Measurements from ENCODE around the gene SCUBE1. TPM values are rescaled to one million over a fixed set of nuclear protein-coding genes. Genes with fewer than 3 reads are reported as not detected.

The SCUBE1 gene
- total RNA-seq, 1 experiment from 2014 or later = not detected

DNA sequence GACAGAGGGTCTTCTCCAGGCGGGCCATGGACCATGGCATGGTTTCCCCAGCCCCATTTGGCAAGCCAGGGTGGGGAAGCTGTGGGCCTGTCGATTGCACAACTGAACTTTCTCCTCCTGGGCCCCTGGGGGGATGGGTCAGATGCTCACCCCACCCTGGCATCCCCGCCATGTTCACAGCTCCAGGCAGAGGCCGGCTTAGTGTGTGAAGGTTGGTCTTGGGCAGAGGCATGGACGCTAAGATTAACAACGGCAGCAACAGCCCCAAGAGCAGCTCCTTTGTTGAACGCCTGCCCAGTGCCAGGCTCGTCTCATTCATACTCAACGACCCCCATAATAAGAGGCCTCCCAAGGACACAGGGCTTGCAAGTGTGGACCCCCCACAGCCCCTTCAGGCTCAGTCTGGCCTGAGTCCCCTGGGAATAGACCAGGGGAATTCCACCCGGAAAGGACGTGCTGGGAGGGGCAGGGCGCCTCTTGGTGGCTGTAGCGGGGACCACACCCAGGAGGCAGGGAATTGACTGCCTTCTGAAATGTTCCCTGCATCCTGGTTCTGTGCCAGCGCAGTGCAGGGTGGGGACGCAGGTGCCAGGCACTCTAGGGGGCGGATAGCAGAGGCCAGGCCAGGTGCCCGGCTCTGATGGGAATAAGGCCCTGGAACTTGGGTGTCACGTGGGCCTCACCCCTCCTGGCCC is 183.5 kb downstream of the SCUBE1 start:
- H2AFZ ChIP-seq = no peak overlapping the region
- ChIA-PET CTCF (interaction anchor here (0.6 kb wide), 2 partner anchors 93 to 799 kb away, joined by 3 read pairs; no protein-coding TSS in a partner anchor), POLR2A (ENCODE audit: unreplicated experiment) (no interaction called here)
- no peaks in the 10 kb centered on the region for H3K27me3 ChIP-seq (ENCODE audit: insufficient read depth, low read depth)
- peaks cover 29% of the 10 kb centered on the region; the same call in 1 of the 2 replicates for H3F3A ChIP-seq (ENCODE audit: insufficient read depth, low read depth)
- no TSS peak for BruUV-seq (replicated peaks)
- H3K4me2 ChIP-seq = no peak overlapping the region
- H3K79me2 ChIP-seq (ENCODE audit: low read depth) = peaks cover 25% of the 10 kb centered on the region
- H3K9me3 ChIP-seq (ENCODE audit: insufficient read depth, low read depth) = no peaks in the 10 kb centered on the region
- H3K4me1 ChIP-seq (replicated peaks; ENCODE audit: insufficient read depth) = no peaks in the 10 kb centered on the region
- peaks cover 4% of the 10 kb centered on the region; the same call in 1 of the 2 replicates for H3K36me3 ChIP-seq (ENCODE audit: low read depth)
- H4K20me1 ChIP-seq (ENCODE audit: insufficient read depth) = peaks cover 48% of the 10 kb centered on the region
- H3K4me3 ChIP-seq = no peak overlapping the region
- no peaks in the 10 kb centered on the region for H3K9me2 ChIP-seq (ENCODE audit: insufficient read depth)
- peak in 1 of 2 experiments; percentile 23 for DNase-seq
- TF ChIP-seq, protein P1, sequence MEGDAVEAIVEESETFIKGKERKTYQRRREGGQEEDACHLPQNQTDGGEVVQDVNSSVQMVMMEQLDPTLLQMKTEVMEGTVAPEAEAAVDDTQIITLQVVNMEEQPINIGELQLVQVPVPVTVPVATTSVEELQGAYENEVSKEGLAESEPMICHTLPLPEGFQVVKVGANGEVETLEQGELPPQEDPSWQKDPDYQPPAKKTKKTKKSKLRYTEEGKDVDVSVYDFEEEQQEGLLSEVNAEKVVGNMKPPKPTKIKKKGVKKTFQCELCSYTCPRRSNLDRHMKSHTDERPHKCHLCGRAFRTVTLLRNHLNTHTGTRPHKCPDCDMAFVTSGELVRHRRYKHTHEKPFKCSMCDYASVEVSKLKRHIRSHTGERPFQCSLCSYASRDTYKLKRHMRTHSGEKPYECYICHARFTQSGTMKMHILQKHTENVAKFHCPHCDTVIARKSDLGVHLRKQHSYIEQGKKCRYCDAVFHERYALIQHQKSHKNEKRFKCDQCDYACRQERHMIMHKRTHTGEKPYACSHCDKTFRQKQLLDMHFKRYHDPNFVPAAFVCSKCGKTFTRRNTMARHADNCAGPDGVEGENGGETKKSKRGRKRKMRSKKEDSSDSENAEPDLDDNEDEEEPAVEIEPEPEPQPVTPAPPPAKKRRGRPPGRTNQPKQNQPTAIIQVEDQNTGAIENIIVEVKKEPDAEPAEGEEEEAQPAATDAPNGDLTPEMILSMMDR (conservative IDR thresholded peaks at IDR 0.05) = peak; percentile 56; the same call in 1 of the 2 replicates
- no peak for TF ChIP-seq EZH2 (IDR thresholded peaks at IDR 0.05; ENCODE audit: low read depth)
- intact Hi-C loops (cut with micrococcal nuclease; ENCODE audit: unreplicated experiment) = no loop called here
- no peak overlapping the region for H3K27ac ChIP-seq

GRCh38 chr22:43158778-43159483 is 184.2 kb downstream of the SCUBE1 start:
- Histone ChIP-seq H3K36me3 (ENCODE audit: low read depth) (peaks cover 4% of the 10 kb centered on the region; the same call in 1 of the 2 replicates), H3K9me3 (ENCODE audit: insufficient read depth, low read depth) (no peaks in the 10 kb centered on the region), H3K27ac (no peak overlapping the region), H3F3A (ENCODE audit: insufficient read depth, low read depth) (peaks cover 22% of the 10 kb centered on the region; the same call in 1 of the 2 replicates), H2AFZ (no peak overlapping the region), H3K4me3 (no peak overlapping the region), H3K79me2 (ENCODE audit: low read depth) (peaks cover 32% of the 10 kb centered on the region), H3K27me3 (ENCODE audit: insufficient read depth, low read depth) (no peaks in the 10 kb centered on the region), H4K20me1 (ENCODE audit: insufficient read depth) (peaks cover 48% of the 10 kb centered on the region), H3K9me2 (ENCODE audit: insufficient read depth) (no peaks in the 10 kb centered on the region), H3K4me1 (replicated peaks; ENCODE audit: insufficient read depth) (peaks cover 5% of the 10 kb centered on the region; the same call in 1 of the 2 replicates), H3K4me2 (no peak overlapping the region)
- intact Hi-C loops (cut with micrococcal nuclease; ENCODE audit: unreplicated experiment) = no loop called here
- BruUV-seq (replicated peaks) = no TSS peak
- TF ChIP-seq EZH2 (IDR thresholded peaks at IDR 0.05; ENCODE audit: low read depth) = no peak
- TF ChIP-seq, protein P1 (conservative IDR thresholded peaks at IDR 0.05) = no peak
- ChIA-PET CTCF (interaction anchor here (0.6 kb wide), 2 partner anchors 93 to 799 kb away, joined by 3 read pairs; no protein-coding TSS in a partner anchor), POLR2A (ENCODE audit: unreplicated experiment) (no interaction called here)
- DNase-seq = no peak

- BruUV-seq (replicated peaks) = no TSS peak
- H4K20me1 ChIP-seq (ENCODE audit: insufficient read depth) = peaks cover 42% of the 10 kb centered on the region
- peaks cover 13% of the 10 kb centered on the region; the same call in 1 of the 2 replicates for H3F3A ChIP-seq (ENCODE audit: insufficient read depth, low read depth)
- H3K9me3 ChIP-seq (ENCODE audit: insufficient read depth, low read depth) = no peaks in the 10 kb centered on the region
- peaks cover 11% of the 10 kb centered on the region for H3K4me1 ChIP-seq (replicated peaks; ENCODE audit: insufficient read depth)
- POLR2A ChIA-PET (ENCODE audit: unreplicated experiment) = no interaction called here
- H3K4me2 ChIP-seq = no peak overlapping the region
- CTCF ChIA-PET = no interaction called here
- H2AFZ ChIP-seq = no peak overlapping the region
- H3K36me3 ChIP-seq (ENCODE audit: low read depth) = peaks cover 4% of the 10 kb centered on the region; the same call in 1 of the 2 replicates
- DNase-seq = no peak
- intact Hi-C loops (cut with micrococcal nuclease; ENCODE audit: unreplicated experiment) = no loop called here
- H3K27ac ChIP-seq = no peak overlapping the region
- no peaks in the 10 kb centered on the region for H3K9me2 ChIP-seq (ENCODE audit: insufficient read depth)
- peaks cover 36% of the 10 kb centered on the region for H3K79me2 ChIP-seq (ENCODE audit: low read depth)
- H3K4me3 ChIP-seq = no peak overlapping the region
- H3K27me3 ChIP-seq (ENCODE audit: insufficient read depth, low read depth) = no peaks in the 10 kb centered on the region
- TF ChIP-seq, protein P1 (conservative IDR thresholded peaks at IDR 0.05) = no peak
- no peak for TF ChIP-seq EZH2 (IDR thresholded peaks at IDR 0.05; ENCODE audit: low read depth)
Observed at GRCh38 chr22:43157874-43158546, 185.2 kb downstream of the SCUBE1 start.

All from PC-9 (cell line).